PFSK-1 (cell line): Measurements from ENCODE around the gene TGFB1I1.

Experiments used
- POLR2AphosphoS5 ChIP-seq: IDR thresholded peaks from 2 replicates; pipeline ENCODE4 v1.6.1; 2012; ENCODE audit warnings: low read depth, mild to moderate bottlenecking, control low read depth, low read length, moderate library complexity
- REST ChIP-seq, 2 experiments: IDR thresholded peaks; 2 replicates each; pipeline versions ENCODE4 v1.6.1 to v1.8.0; 2011 to 2012; ENCODE audit warnings: low read depth in 2 of 2, low read length in 2 of 2, control low read depth in 1 of 2, inconsistent platforms in 1 of 2, mild to moderate bottlenecking in 1 of 2, moderate library complexity in 1 of 2; ENCODE audit not compliant: insufficient read depth in 1 of 2

GRCh38 chr16:31525113-31525512 is 53.2 kb downstream of the TGFB1I1 start:
- TF ChIP-seq REST (IDR thresholded peaks at IDR 0.05; ENCODE audit: insufficient read depth in 1 of 2, low read depth in 2 of 2, low read length in 2 of 2) (no peak), POLR2AphosphoS5 (no peak)
